Skeletal muscle satellite cell (primary cell): ENCODE data around the gene SAXO1.

Experiments
- H3K27me3 ChIP-seq: 2 replicates; pipeline ENCODE4 v1.7.0; 2013; ENCODE audit warnings: low read length; ENCODE audit not compliant: control insufficient read depth, insufficient read depth
- H3K36me3 ChIP-seq: 2 replicates; pipeline ENCODE4 v1.7.0; 2013; ENCODE audit warnings: mild to moderate bottlenecking, control low read depth, low read length; ENCODE audit not compliant: insufficient read depth
- H3K4me1 ChIP-seq: 2 replicates; pipeline ENCODE4 v1.7.0; 2013; ENCODE audit warnings: low read length; ENCODE audit not compliant: control insufficient read depth, insufficient read depth
- H3K4me2 ChIP-seq: 2 replicates; pipeline ENCODE4 v1.7.0; 2013; ENCODE audit warnings: mild to moderate bottlenecking, low read length
- H3K4me3 ChIP-seq: 2 replicates; pipeline ENCODE4 v1.7.0; 2013; ENCODE audit warnings: low read length
- H3K9ac ChIP-seq: 2 replicates; pipeline ENCODE4 v1.7.0; 2013; ENCODE audit warnings: mild to moderate bottlenecking, low read depth, low read length, moderate library complexity
- H3K9me3 ChIP-seq: replicated peaks from 2 replicates; pipeline ENCODE4 v1.7.0; 2013; ENCODE audit warnings: mild to moderate bottlenecking, control low read depth, low read length

SAXO1 gene

DNA sequence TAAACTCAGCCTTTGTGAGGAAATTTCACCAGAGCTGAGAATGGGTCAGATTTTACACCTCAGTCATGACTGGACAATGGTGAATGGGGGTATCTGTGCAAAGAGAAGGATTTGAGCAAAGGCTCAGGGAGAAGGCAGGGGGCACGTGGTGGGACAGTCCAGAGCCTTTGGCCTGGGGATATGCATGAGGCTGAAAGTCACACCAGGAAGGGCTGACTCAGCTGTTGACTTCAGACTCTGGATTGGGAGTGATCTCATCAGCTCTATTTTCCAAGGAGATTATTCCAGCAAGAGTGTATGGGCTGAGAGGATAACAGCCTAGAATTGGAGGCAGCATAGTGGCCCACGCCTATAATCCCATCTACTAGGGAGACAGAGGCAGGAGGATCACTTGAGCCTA lies 53.6 kb downstream of the SAXO1 start:
- Histone ChIP-seq H3K27me3 (peaks cover 13% of the 10 kb centered on the region), H3K36me3 (no peaks in the 10 kb centered on the region), H3K4me2 (no peak overlapping the region), H3K4me1 (peaks cover 21% of the 10 kb centered on the region), H3K9me3 (no peaks in the 10 kb centered on the region), H3K4me3 (no peak overlapping the region), H3K9ac (no peak overlapping the region)

DNA sequence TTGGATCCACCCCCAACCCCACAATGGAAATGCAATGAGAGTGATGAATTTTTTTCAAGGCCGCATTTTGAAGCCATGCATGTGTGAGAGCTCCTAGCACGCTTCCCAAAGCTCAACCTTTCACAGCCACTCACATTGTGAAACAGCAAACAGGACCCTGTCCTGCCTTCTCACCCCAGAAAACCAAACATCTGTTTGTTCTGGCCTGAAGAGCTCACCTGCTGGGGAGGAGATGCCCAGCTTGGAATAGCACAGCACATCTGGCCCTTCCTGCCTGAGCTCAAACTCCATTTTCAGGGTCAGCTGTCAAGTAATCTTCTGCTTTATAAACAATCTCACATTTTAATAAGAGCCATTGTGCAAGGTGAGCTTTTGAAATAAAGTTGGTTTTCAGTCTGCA lies 54.8 kb downstream of the SAXO1 start:
- Histone ChIP-seq H3K4me3 (no peak overlapping the region), H3K27me3 (peaks cover 24% of the 10 kb centered on the region), H3K9me3 (no peaks in the 10 kb centered on the region), H3K9ac (no peak overlapping the region), H3K4me2 (no peak overlapping the region), H3K4me1 (peaks cover 21% of the 10 kb centered on the region), H3K36me3 (no peaks in the 10 kb centered on the region)

DNA sequence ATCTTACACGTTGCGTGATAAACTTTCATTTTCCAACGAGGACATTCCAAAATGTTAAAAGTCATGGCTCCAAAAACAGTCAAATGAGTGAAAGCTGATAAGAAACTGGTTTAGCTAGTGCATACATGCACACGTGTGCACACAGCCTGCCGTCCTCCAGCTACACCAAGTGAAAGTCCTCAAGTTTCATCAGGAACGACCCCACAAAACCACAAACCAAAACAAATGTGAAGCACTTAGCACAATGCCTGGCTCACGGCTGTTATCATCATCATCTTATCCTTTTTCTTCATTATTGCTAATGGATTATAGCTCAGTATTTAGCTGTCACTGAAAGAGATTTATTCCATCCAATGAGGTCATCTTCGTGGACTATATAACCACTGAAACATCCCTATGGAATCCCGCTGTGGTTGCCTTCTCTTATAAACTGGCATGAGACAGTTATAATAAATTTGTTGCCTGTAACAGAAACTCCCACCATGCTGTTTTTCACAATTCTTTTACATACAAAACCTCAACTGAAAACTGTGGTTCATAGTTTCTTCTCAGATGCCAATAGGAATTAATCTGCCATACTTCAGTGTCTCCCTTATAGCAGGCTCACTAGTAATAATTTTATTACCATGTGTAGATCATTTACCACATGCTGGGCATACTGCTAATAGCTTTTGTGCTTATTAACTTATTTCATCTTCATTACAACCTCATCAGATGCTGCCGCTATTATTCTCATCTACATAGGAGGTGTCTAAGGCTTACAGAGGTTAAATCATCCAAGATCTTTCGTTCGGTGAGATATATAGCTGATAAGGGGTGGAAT lies 56.1 kb downstream of the SAXO1 start:
- Histone ChIP-seq H3K4me2 (peak overlapping the region; percentile 79), H3K9me3 (no peaks in the 10 kb centered on the region), H3K27me3 (peaks cover 37% of the 10 kb centered on the region), H3K4me3 (peak overlapping the region; percentile 48), H3K4me1 (peaks cover 21% of the 10 kb centered on the region), H3K9ac (no peak overlapping the region), H3K36me3 (no peaks in the 10 kb centered on the region)

DNA sequence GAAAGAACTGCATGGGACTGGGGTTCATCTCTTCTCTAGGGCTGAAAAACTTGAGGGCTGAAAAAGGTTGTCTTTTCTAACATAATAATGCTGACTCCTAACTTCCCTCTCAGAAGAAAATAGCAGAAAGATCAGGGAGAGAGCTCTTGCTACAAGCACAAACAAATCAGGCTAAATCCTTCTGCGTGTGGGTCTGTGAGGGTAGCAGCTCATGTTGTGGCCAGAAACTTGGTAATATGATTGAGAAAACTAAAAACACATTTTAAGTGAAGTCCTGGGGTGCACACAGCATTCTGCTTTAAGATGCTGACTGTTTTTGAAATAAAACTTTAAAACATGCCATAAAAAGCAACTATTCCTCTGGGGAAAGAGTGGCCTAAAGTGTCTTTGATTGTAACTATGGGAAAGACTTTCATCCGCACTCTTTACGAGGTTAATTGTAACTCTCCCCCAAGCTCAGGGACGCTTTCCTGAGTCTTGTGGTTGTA lies 56.7 kb downstream of the SAXO1 start:
- peaks cover 21% of the 10 kb centered on the region for H3K4me1 ChIP-seq
- no peaks in the 10 kb centered on the region for H3K9me3 ChIP-seq
- H3K27me3 ChIP-seq = peaks cover 44% of the 10 kb centered on the region
- H3K36me3 ChIP-seq = no peaks in the 10 kb centered on the region
- no peak overlapping the region for H3K9ac ChIP-seq
- peak overlapping the region; percentile 48 for H3K4me3 ChIP-seq
- peak overlapping the region; percentile 79 for H3K4me2 ChIP-seq

DNA sequence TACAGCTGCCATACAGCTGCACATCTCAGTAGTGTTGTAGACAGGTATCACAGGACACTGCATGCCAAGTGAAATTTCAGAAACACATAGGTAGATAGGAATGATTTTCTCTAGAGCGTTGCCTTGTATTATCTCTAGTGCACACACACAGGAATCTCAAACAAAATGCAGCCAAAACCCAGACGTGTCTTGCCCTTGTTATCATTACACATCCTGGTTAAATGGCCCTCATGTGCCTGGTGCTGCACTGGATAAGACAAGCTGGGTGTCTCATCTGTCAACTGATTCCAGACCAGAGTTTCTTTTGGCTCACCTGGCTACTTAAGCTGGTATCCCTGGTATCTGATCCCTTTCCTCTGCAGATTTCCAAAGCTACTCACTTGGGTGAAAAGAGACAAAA lies 59.7 kb downstream of the SAXO1 start:
- H3K4me1 ChIP-seq = peaks cover 13% of the 10 kb centered on the region
- no peak overlapping the region for H3K9ac ChIP-seq
- H3K9me3 ChIP-seq = no peaks in the 10 kb centered on the region
- H3K4me2 ChIP-seq = no peak overlapping the region
- peaks cover 64% of the 10 kb centered on the region for H3K27me3 ChIP-seq
- no peak overlapping the region for H3K4me3 ChIP-seq
- H3K36me3 ChIP-seq = no peaks in the 10 kb centered on the region

DNA sequence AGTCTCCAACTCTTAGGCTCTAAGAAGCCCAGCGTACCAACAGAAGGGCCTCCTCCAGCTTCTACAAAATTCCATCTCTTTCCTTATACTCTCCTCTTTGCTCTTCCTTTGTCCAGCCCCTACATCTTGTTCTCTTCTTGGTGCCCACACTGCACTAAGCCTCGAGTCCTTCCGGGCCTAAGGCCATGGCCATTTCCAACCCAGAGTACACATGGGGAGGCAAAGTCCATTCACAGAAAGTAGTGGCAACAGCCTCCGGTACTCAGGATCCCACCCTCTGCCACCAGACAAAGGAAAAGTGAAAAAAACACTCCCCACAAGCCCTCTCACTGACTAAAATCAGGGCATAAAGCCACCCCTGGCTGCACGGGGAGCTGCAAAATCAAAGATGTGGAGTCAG lies 60.3 kb downstream of the SAXO1 start:
- H3K9ac ChIP-seq = no peak overlapping the region
- peaks cover 13% of the 10 kb centered on the region for H3K4me1 ChIP-seq
- H3K9me3 ChIP-seq = no peaks in the 10 kb centered on the region
- H3K4me3 ChIP-seq = no peak overlapping the region
- no peak overlapping the region for H3K4me2 ChIP-seq
- no peaks in the 10 kb centered on the region for H3K36me3 ChIP-seq
- H3K27me3 ChIP-seq = peaks cover 68% of the 10 kb centered on the region

DNA sequence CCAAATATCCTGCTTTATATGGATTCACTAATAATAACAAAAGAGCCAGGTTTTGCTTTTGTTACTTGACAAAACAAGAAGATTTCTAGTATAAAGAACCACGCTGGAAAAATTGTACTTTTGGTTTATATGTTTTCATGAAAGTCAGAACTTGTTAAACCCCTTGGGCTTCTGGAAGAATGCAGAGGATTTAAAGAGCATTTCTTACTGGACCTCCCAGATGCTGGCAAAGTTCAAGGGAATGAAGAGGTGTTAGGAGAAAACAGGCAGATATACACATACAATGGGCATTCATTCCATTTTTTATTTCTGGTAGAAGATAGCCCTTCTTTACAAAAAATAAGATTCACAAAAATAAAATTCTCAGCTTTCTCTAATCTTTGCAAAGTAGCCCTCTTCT lies 61.1 kb downstream of the SAXO1 start:
- H3K9me3 ChIP-seq = no peaks in the 10 kb centered on the region
- no peaks in the 10 kb centered on the region for H3K36me3 ChIP-seq
- H3K4me2 ChIP-seq = no peak overlapping the region
- H3K4me3 ChIP-seq = no peak overlapping the region
- peaks cover 8% of the 10 kb centered on the region for H3K4me1 ChIP-seq
- H3K9ac ChIP-seq = no peak overlapping the region
- peaks cover 71% of the 10 kb centered on the region for H3K27me3 ChIP-seq

DNA sequence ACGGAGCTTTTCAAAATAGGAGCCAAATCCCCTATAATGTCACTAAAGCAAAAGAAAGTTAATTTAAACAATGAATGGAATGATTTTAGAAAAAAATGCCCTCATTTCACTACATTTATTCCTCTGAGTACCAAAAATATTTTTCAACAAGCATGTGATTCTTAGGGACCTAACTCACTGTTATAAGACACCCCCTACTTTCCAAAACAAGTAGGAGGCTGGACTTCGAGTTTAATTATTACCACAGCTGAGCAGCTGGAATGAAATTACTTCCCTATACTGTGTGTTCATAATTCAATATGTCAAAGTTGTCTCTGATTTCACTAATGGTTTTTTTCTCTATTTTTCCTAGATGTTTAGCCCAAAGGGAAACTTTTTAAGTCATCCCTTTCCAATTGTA lies 61.6 kb downstream of the SAXO1 start:
- Histone ChIP-seq H3K36me3 (no peaks in the 10 kb centered on the region), H3K4me3 (no peak overlapping the region), H3K9ac (no peak overlapping the region), H3K27me3 (peaks cover 76% of the 10 kb centered on the region), H3K9me3 (no peaks in the 10 kb centered on the region), H3K4me2 (no peak overlapping the region), H3K4me1 (peaks cover 3% of the 10 kb centered on the region)

DNA sequence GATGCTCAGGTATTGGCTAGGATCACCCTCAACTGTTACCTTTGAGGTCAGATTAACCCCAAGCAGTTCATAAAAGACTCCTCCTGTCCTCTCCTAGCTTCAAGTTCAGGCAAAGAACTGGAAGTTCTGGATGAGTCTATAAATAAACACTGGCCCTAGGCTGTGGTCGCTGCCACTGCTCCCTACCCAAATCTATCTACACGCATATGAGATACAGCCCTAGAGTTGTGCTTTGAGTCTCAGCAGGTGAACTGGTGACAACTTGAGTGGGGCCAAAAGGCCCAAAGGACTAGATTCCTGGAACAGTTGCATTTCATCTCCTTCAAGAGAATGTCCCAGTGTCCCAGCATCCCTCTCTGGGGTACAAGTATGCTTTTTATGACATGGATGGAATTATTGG lies 62.6 kb downstream of the SAXO1 start:
- H3K4me1 ChIP-seq = no peaks in the 10 kb centered on the region
- no peaks in the 10 kb centered on the region for H3K9me3 ChIP-seq
- H3K27me3 ChIP-seq = peaks cover 70% of the 10 kb centered on the region
- no peaks in the 10 kb centered on the region for H3K36me3 ChIP-seq
- H3K4me2 ChIP-seq = no peak overlapping the region
- H3K9ac ChIP-seq = no peak overlapping the region
- H3K4me3 ChIP-seq = no peak overlapping the region

DNA sequence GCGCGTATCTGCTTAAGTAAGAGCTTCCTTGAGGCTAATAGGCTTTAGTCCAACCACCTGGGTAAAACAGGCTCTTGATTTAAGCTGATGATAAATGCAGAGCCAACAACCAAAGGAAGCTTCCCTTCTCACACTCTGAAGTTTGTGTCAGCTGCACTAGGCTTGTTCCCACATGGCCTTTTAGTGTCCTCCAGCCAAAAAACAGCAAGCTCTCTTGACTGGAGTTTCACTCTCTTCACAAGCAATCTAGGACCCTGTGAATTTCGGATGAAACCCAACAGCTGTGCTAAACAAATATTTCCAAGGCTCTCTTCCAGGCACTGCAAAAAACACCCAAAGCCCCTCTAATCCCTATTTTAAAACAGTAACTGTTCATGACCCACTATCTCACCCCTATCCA lies 63.9 kb downstream of the SAXO1 start:
- no peaks in the 10 kb centered on the region for H3K4me1 ChIP-seq
- H3K36me3 ChIP-seq = no peaks in the 10 kb centered on the region
- H3K4me2 ChIP-seq = no peak overlapping the region
- peaks cover 61% of the 10 kb centered on the region for H3K27me3 ChIP-seq
- no peaks in the 10 kb centered on the region for H3K9me3 ChIP-seq
- H3K4me3 ChIP-seq = no peak overlapping the region
- H3K9ac ChIP-seq = no peak overlapping the region

DNA sequence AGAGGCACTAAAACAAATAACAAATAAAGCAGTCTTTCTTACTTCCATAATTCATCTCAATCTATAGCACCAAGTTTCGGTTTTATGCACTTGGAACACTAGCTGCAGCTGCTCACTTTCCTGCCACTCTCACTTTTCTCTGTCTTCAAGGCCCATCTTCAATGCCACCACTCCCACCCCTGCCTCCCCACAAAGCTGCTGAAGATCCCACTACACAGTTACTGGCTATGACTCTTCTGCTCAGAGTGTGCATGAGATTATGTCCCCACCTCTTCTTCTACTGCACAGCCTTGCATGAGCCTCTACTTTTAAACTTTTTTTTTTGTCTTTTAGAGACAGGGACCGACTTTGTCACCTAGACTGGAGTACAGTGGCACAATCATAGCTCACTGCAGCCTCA lies 77.4 kb downstream of the SAXO1 start:
- Histone ChIP-seq H3K36me3 (no peaks in the 10 kb centered on the region), H3K9me3 (no peaks in the 10 kb centered on the region), H3K4me2 (no peak overlapping the region), H3K4me1 (no peaks in the 10 kb centered on the region), H3K9ac (no peak overlapping the region), H3K4me3 (no peak overlapping the region), H3K27me3 (peaks cover 56% of the 10 kb centered on the region)

DNA sequence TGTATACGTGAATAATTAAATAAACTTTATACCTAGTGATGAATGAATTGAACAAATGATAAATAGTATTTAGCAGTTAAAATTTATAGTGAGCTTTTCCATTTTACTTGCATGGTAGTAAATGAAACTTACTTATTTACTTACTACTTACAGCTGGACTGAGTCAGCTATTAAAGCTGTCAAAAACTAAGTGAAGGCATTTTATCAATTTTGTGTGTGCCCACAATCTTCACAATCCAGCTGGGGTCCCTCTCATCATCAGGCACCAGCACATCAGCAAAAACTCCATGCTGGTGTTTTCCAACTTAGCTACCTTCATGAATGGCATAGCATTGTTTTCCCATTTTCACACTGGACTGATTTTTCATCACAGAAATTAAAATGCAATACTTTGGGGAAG lies 81.1 kb downstream of the SAXO1 start:
- no peak overlapping the region for H3K4me2 ChIP-seq
- no peak overlapping the region for H3K9ac ChIP-seq
- no peaks in the 10 kb centered on the region for H3K36me3 ChIP-seq
- H3K27me3 ChIP-seq = peaks cover 54% of the 10 kb centered on the region
- H3K9me3 ChIP-seq = no peaks in the 10 kb centered on the region
- no peaks in the 10 kb centered on the region for H3K4me1 ChIP-seq
- no peak overlapping the region for H3K4me3 ChIP-seq
